HG03378 (cell line): Measurements from ENCODE around the gene KDM4C.
"Not testable (repeated sequence)": the region's sequence is repeated elsewhere in the genome, so short reads cannot be mapped to it uniquely, and the experiment has no call there.

ENCODE experiments used
- ATAC-seq: cut with Tn5 transposase; IDR thresholded peaks from one replicate; pipeline ENCODE4 v1.9.1; 2021; ENCODE audit warnings: mild to moderate bottlenecking, moderate library complexity; ENCODE audit not compliant: unreplicated experiment

Gene KDM4C

GRCh38 chr9:6763244-6763643 is 5.5 kb downstream of the KDM4C start:
- no peak for ATAC-seq

- ATAC-seq = no peak
These were observed 6.2 kb downstream of the KDM4C start for GRCh38 chr9:6764011-6764410.

GRCh38 chr9:6764523-6764922 is 6.8 kb downstream of the KDM4C start:
- ATAC-seq = no peak

- ATAC-seq = no peak
These were observed 7.2 kb downstream of the KDM4C start for GRCh38 chr9:6764950-6765349.

- no peak for ATAC-seq
These were observed 7.6 kb downstream of the KDM4C start for GRCh38 chr9:6765396-6765795.

GRCh38 chr9:6766606-6767005 is 8.8 kb downstream of the KDM4C start:
- no peak for ATAC-seq

- ATAC-seq = not testable (repeated sequence)
These were observed 10.8 kb downstream of the KDM4C start for GRCh38 chr9:6768587-6768986.

- no peak for ATAC-seq
These were observed 13.9 kb downstream of the KDM4C start for GRCh38 chr9:6771722-6772121.

GRCh38 chr9:6777213-6777902 is 19.6 kb downstream of the KDM4C start:
- ATAC-seq = peak; percentile 53

GRCh38 chr9:6779417-6780241 is 21.9 kb downstream of the KDM4C start:
- ATAC-seq = no peak

GRCh38 chr9:6780690-6781089 is 22.9 kb downstream of the KDM4C start:
- ATAC-seq = no peak

- ATAC-seq = no peak
These were observed 23.7 kb downstream of the KDM4C start for GRCh38 chr9:6781476-6781875.

- ATAC-seq = no peak
These were observed 24.6 kb downstream of the KDM4C start for GRCh38 chr9:6782345-6782744.

- no peak for ATAC-seq
These were observed 25.2 kb downstream of the KDM4C start for GRCh38 chr9:6782981-6783380.

- no peak for ATAC-seq
These were observed 26.0 kb downstream of the KDM4C start for GRCh38 chr9:6783753-6784152.

- no peak for ATAC-seq
These were observed 27.9 kb downstream of the KDM4C start for GRCh38 chr9:6785682-6786081.

- ATAC-seq = no peak
These were observed 30.0 kb downstream of the KDM4C start for GRCh38 chr9:6787793-6788161.

GRCh38 chr9:6788162-6789016 is 30.6 kb downstream of the KDM4C start:
- ATAC-seq = no peak

GRCh38 chr9:6789017-6789338 is 31.2 kb downstream of the KDM4C start:
- ATAC-seq = not testable (repeated sequence)

GRCh38 chr9:6790866-6791265 is 33.1 kb downstream of the KDM4C start:
- no peak for ATAC-seq

GRCh38 chr9:6793203-6793602 is 35.4 kb downstream of the KDM4C start:
- no peak for ATAC-seq

GRCh38 chr9:6794936-6795335 is 37.2 kb downstream of the KDM4C start:
- ATAC-seq = no peak
